ENCODE results near the gene SCRN2.

GRCh38 chr17:47816111-47816735, 24.9 kb downstream of the SCRN2 start:
- TF ChIP-seq POLR2AphosphoS5 (IDR thresholded peaks at IDR 0.05; ENCODE audit: insufficient read depth, low read depth, low read length) (no peak), CTCF (IDR thresholded peaks at IDR 0.05; ENCODE audit: extremely low read depth in 1 of 2, insufficient read depth in 1 of 2, low read depth in 1 of 2, low read length in 2 of 2) (no peak), FOS (IDR thresholded peaks at IDR 0.05; ENCODE audit: borderline replicate concordance, insufficient read depth, low read length) (no peak), POLR2A (IDR thresholded peaks at IDR 0.05; ENCODE audit: low read depth, low read length) (no peak), MAX (IDR thresholded peaks at IDR 0.05; ENCODE audit: insufficient read depth, insufficient read length) (no peak), MYC (IDR thresholded peaks at IDR 0.05; ENCODE audit: low read depth, low read length) (no peak), JUN (IDR thresholded peaks at IDR 0.05; ENCODE audit: borderline replicate concordance, insufficient read depth, insufficient read length, low read depth) (no peak)

All from endothelial cell of umbilical vein (primary cell).